ENCODE data around the gene MX2. TPM values are rescaled to one million over a fixed set of nuclear protein-coding genes. Genes with fewer than 3 reads are reported as not detected.
"Not testable (repeated sequence)": the region's sequence is repeated elsewhere in the genome, so short reads cannot be mapped to it uniquely, and the experiment has no call there.

MX2 gene
- total RNA-seq: 66.3 and 74.2 TPM in 2 replicates

DNA sequence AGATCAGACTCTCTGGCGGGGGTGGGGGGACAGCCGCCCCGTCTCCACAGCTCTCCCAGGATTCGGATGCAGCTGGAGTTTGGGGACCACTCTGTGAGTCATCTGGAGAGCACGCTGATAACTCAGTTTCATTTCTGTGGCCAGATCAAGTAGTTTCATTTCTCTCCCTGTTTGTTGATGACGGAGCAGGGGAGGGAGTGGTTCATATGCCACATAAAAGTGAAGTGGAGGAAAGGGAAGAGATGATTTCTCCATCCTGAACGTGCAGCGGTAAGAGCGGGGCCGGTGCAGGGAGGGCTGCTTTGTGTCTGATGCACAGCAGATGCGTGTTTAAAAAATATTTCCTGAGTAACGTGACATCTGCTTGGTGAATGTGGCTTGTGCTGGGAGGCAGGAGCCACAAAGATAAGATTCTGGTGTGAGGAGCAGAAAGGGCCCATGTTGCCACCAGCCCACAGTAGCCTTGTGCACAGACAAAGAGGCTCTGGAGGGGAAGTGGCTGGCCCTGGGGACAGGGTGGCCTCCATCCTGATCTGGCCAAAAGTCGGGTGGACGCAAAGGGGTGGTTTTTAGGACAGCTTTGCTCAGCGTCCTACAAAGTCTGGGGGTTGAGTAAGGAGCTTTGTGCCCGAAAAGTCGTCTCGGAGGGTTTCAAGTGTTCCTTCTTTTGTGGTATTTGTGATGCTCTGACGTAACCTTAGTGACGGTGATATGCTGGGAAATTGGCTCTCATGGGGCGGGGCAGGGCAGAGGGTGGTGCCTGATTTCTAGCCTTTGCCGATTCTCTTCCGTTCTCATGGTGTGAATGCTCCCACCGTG lies at the start of gene MX2:
MX2 (plus strand) TSS at position 242 of the 819 bp plus-strand sequence. CDS start 14,880 bp downstream, outside the sequence.
- intact Hi-C loops (cut with micrococcal nuclease): loop anchor here (1.0 to 10.0 kb wide), 9 partner anchors 8 to 1163 kb away; partner anchors contain the start of genes MX1 and ZBTB21

- intact Hi-C loops (cut with micrococcal nuclease): not testable (repeated sequence)
Measured at GRCh38 chr21:41313285-41314164, 48.3 kb upstream of the MX2 start.

DNA sequence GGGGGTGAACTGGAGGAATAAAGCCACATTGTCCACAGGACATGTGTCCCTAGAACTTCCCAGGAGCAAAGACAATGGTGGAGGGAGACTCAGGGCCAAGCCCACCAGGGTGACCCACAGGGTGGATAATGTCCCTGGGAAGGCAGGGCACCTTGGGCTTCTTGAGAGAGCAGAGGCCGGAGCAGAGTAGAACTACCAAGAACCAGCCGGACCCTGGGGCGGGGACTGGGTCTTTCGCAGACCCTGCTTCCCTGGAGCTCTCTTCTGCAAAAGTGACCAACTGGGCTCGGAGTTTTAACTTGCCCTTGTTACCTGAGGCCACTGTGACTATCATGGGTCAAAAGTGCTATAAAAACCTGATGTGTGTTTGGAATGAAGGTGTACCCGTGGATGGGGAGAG lies 46.1 kb upstream of the MX2 start:
- intact Hi-C loops (cut with micrococcal nuclease): no loop called here

DNA sequence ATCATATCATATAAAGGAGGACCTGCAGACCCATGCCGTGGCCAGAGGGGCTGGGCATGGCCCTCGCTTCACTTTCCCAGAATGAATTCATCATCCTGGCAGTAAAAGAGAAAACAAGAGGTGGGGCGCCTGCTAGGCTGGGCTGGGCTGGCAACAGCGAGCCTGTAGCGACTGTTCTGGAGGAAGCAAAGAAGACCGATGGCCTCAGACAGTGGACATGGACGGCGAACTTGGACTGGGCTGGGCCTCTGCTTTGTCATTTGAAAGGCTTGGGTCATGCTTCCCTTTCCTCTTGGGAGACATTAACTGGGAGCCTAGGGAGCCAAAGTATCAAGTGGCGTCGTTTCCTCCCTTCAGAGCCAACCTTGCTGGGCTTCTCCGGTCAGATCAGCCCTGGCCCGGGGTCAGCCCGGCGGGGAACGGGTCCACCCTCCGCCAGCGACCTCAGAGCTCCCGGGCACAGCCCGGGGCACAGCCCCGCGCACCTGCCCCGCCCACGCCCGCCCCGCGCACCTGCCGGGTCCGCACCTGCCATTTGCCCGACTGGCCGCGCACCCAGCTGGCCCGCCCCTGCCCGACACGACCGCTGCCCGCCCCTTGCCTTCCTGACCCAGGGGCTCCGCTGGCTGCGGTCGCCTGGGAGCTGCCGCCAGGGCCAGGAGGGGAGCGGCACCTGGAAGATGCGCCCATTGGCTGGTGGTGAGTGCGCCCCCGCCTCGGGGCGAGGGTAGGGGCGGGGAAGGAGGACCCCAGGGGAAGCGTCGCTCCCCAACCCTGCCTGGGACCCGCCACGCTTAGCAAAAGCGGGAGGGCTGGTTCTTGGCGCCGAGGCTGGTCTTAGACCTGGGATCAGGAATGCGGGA lies 45.4 kb upstream of the MX2 start, which contains the start of gene FAM3B:
FAM3B (plus strand) TSS at position 602 of the 863 bp plus-strand sequence; CDS start at position 681, 79 bp downstream.
- intact Hi-C loops (cut with micrococcal nuclease): no loop called here

DNA sequence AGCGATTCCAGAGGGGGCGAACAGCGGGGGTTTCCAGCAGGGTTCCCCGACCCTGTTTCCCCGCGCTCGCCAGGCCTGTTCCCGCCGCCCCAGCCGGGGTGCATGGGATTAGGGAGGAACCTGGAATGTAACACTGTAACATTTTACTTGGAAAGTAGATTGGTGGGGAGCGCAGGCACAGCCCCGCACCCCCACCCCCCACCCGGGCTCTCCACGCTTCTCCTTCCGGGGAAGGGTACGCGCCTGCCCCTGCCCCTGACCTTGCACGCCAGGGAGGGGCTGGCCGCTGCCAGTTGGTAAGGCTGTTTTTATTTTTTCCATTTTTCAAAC lies 44.8 kb upstream of the MX2 start:
- intact Hi-C loops (cut with micrococcal nuclease): no loop called here

DNA sequence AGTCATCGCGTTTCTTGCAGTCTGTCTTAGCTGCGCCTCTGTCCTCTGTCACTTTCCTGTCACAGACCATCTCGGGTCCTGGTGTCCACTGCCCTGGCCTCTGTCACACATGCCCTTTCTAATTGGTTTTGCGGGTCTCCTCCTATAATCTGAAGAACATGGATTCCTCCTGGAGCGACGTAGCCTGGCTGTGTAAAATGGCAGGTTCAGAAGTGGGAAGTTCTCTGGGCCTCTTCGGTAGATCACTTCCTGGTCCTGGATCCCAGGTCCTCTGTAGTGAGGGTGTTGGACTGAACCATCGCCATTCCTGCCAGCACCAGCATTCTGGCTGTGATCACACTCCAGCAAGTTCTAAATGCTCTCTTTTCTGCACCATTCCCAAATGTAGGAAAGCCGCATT lies 44.4 kb upstream of the MX2 start:
- intact Hi-C loops (cut with micrococcal nuclease): no loop called here

GRCh38 chr21:41318218-41318617 lies 43.6 kb upstream of the MX2 start:
- intact Hi-C loops (cut with micrococcal nuclease): no loop called here

GRCh38 chr21:41319273-41319672 lies 42.6 kb upstream of the MX2 start:
- intact Hi-C loops (cut with micrococcal nuclease): no loop called here

- intact Hi-C loops (cut with micrococcal nuclease): no loop called here
Measured at GRCh38 chr21:41321211-41321907, 40.5 kb upstream of the MX2 start.

DNA sequence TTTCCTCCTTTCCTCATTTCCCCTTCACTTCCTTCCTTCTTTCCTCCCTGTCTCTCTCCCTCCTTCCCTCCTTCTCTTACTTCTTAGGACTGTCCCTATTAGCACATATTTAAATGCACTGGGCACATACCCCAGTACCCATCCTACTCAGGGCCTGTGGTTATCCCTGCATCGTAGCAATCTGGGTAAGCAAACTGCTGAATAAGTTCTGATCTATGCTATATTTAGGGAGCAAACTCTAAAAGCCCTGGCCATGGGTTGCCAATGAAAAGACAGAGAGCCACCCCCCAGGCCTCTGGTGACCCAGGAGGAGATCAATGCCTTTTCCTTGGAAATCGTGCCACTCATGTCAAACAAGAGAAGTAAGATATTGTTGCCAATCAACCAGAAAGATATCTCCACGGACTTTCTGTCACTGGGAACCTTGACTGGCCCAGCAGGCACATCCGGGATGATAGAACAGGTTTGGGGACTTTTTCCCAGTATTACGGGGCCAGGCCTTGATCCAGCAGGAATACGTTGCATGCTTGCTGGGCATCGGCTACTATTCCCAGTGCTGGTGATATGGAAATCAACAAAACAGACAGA lies 39.8 kb upstream of the MX2 start:
- intact Hi-C loops (cut with micrococcal nuclease): no loop called here

DNA sequence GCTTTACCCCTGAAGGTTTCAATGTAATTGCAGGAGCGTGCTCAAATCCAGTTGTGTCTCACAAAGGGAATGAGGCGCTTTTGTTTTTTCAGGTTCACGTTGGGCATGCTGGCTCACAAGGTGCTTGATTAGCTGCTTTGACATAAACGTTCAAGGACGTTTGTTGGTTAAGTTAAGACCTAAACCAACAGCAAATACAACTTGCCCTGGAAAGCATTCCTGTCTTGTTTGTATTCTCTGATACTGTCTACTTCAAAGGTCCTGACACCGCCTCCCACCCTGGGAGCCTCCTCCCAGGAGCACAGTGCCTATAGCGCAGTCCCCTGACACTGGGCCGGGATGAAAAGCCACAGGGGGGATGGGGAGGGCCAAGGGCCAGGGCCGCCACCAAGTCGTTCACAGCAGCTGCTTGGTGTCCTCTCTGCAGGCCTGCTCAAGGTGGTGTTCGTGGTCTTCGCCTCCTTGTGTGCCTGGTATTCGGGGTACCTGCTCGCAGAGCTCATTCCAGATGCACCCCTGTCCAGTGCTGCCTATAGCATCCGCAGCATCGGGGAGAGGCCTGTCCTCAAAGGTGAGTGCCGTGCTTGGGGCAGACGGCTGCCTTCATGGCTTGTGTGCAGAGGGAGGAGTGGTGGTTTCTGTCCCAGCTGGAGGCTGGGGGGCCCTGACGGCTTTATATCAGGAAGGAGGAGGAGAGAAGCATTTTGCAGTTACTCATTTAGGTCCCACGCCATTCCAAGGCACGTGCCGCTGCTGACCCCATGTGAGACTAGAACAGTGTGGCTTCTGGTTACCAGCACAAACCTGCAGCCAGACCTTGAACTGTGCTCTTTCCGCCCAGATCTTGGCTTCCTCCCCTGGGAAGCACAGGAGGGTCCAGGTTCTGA lies 39.1 kb upstream of the MX2 start:
- intact Hi-C loops (cut with micrococcal nuclease): no loop called here

DNA sequence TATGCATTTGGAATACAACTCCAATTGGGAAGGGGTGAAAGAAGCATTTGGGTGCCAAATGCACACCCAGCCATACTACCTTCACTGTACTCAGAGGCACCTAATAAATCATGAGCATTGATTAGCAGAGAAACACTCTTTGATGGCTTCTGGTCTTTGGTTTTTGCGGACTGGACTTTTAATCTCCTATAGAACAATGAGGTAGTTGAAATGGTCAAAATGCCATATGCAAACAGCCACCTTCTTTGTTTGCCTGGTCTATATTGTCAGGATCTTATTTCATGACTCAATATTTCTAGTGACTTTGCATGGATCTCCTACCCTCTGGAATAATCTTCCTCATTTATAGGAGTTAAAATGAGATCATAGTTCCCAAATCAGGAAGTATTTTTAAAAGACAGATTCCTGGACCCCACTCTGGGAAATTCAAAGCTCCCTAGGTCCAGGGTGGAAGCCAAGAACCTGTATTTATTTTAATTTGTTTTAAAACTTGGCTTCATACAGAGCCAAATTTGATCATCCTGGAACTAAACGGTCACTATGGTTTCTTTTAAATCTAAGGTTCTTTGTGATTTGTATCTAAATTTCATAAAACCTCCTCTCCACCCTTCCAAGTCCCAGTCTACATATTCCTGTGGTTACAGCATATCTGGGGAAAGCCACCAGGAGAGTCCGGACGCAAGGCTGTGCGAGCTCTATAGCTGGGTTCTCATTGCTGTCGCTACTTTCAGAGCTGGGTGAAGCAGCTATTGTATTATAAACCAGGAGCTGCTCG lies 36.5 kb upstream of the MX2 start:
- intact Hi-C loops (cut with micrococcal nuclease): no loop called here

DNA sequence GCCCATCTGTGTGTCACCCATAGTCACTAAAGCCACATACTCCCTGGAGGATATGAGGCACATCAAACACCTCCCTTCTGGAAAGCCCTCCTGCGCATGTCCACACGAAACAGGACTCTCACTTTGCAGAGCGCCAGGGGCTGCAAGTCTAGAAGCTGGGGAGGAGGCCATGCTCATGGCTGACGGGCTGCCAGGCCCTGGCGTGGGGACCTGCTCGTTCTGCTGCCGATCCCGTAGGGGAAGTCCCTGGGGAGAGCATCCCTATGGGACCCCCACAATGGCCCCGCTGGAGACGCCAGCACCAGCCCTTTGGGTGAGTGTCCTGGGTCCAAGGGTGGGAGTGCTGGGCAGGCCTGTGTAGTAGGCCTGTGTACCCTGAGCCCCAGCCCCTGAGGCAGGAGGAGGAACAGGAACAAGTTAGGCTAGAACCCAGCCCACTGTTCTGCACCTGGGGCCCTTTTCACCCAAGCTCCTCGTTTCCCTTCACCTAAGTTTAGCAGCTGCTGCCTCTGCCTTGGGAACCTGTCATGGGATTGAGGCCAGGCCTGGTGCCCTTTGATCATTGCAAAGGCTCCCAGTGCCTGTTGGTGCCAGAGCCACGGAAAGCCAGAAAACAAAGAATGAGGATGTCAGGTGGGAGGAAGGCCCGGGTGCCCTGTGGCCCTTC lies 35.3 kb upstream of the MX2 start:
- intact Hi-C loops (cut with micrococcal nuclease): no loop called here

DNA sequence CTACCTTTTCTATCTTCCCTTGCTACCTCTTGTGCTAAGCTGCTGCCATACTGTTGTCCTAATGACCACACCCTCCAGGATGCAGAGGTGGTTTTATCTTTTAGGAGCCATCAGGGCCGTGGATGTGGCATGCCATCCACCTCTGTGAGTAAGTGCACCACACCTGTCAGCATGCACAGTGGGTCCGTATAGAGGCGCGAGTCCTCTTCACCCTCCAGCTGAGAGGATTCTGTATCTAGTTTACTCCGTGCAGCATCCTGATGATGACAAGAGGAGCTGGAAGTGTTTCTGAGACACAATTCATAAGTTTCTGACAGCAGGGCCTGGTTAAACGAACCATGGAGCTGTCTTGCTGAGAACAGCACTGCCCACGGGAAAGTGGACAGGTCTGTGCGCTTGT lies 34.1 kb upstream of the MX2 start:
- intact Hi-C loops (cut with micrococcal nuclease): no loop called here

GRCh38 chr21:41328660-41329607 lies 32.9 kb upstream of the MX2 start:
- intact Hi-C loops (cut with micrococcal nuclease): no loop called here

DNA sequence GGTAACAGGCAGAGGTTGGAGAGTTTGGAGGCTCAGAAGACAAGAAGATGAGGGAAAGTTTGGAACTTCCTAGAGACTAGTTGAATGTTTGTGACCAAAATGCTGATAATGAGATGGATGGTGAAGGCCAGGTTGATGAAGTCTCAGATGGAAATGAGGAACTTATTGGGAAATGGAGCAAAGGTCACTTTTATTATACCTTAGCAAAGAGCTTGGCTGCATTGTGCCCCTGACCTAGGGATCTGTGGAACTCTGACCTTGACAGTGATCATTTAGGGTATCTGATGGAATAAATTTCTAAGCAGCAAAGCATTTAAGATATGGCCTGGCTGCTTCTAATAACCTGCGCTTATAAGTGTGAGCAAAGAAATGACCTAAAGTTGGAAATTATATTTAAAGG lies 28.1 kb upstream of the MX2 start:
- intact Hi-C loops (cut with micrococcal nuclease): no loop called here

GRCh38 chr21:41337515-41337914 lies 24.3 kb upstream of the MX2 start:
- intact Hi-C loops (cut with micrococcal nuclease): no loop called here

All from T-helper 1 cell treated with Interleukin-12 subunit alpha and Interleukin-12 subunit beta and Interleukin-4 antibody, amounts not matched to agents 30 ng/mL and 1 ng/mL, for 36 hours (primary cell).